ENCODE data around the gene PCNX1. TPM values are rescaled to one million over a fixed set of nuclear protein-coding genes. Genes with fewer than 3 reads are reported as not detected.

Gene PCNX1
- total RNA-seq, 1 experiment from 2014 or later, result 48.0 TPM

- Mint-ChIP-seq H3K4me1 (peaks cover 13 to 18% of the 10 kb centered on the region in 2 experiments), H3K4me3 (no peak overlapping the region), H3K36me3 (ENCODE audit: insufficient read depth in 1 of 3, low read depth in 3 of 3) (no peaks in the 10 kb centered on the region; a peak in 1 of 7 replicates), H3K9me3 (peaks cover 5 to 6% of the 10 kb centered on the region in 2 experiments; a peak in 3 of 5 replicates), H3K27ac (no peak overlapping the region), H3K27me3 (ENCODE audit: low read depth) (no peaks in the 10 kb centered on the region; the same call in 1 of the 2 replicates)
- no peak overlapping the region for H2BK12ac ChIP-seq (ENCODE audit: insufficient read length, low read depth, low read length)
- no peak overlapping the region for H2AFZ ChIP-seq (ENCODE audit: low read length)
- no peak overlapping the region for H2BK120ac ChIP-seq (ENCODE audit: low read depth, low read length, poor library complexity, severe bottlenecking)
- TF ChIP-seq, protein P1, sequence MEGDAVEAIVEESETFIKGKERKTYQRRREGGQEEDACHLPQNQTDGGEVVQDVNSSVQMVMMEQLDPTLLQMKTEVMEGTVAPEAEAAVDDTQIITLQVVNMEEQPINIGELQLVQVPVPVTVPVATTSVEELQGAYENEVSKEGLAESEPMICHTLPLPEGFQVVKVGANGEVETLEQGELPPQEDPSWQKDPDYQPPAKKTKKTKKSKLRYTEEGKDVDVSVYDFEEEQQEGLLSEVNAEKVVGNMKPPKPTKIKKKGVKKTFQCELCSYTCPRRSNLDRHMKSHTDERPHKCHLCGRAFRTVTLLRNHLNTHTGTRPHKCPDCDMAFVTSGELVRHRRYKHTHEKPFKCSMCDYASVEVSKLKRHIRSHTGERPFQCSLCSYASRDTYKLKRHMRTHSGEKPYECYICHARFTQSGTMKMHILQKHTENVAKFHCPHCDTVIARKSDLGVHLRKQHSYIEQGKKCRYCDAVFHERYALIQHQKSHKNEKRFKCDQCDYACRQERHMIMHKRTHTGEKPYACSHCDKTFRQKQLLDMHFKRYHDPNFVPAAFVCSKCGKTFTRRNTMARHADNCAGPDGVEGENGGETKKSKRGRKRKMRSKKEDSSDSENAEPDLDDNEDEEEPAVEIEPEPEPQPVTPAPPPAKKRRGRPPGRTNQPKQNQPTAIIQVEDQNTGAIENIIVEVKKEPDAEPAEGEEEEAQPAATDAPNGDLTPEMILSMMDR (conservative IDR thresholded peaks at IDR 0.05), result no peak
- H3K79me1 ChIP-seq (ENCODE audit: insufficient read depth, low read depth, low read length, poor library complexity, severe bottlenecking), result no peaks in the 10 kb centered on the region
- H2BK15ac ChIP-seq (ENCODE audit: low read depth, low read length), result no peak overlapping the region
- no peak overlapping the region for H3K18ac ChIP-seq (ENCODE audit: insufficient read length, low read depth, low read length)
- peaks cover 4% of the 10 kb centered on the region; the same call in 1 of the 2 replicates for H3K4me1 ChIP-seq (ENCODE audit: insufficient read depth, low read length)
- H4K8ac ChIP-seq (replicated peaks; ENCODE audit: insufficient read length, low read depth, low read length), result no peak overlapping the region
- H2AK5ac ChIP-seq (ENCODE audit: insufficient read length, low read length), result no peak overlapping the region
- no peak overlapping the region for H3K23ac ChIP-seq (ENCODE audit: insufficient read length, low read depth, low read length)
- H3K9me3 ChIP-seq (ENCODE audit: control insufficient read depth, low read depth, low read length), result no peaks in the 10 kb centered on the region
- no peak for DNase-seq
- no peak overlapping the region for H4K91ac ChIP-seq (ENCODE audit: insufficient read length, low read depth, low read length)
- no peak overlapping the region for H3K4me2 ChIP-seq (ENCODE audit: insufficient read depth, insufficient read length, low read length)
- no peaks in the 10 kb centered on the region for H3K27me3 ChIP-seq (ENCODE audit: insufficient read depth, low read length)
- no peak overlapping the region for H3K27ac ChIP-seq (ENCODE audit: insufficient read length, low read depth, low read length)
- no peaks in the 10 kb centered on the region for H3K79me2 ChIP-seq (ENCODE audit: insufficient read depth, low read length)
- no peak overlapping the region for H3T11ph ChIP-seq (ENCODE audit: low read length)
- no peak overlapping the region for H3K56ac ChIP-seq (ENCODE audit: insufficient read length, low read depth, low read length)
- no peak overlapping the region for H2BK5ac ChIP-seq (ENCODE audit: insufficient read length, low read length)
- no peaks in the 10 kb centered on the region for H4K20me1 ChIP-seq (ENCODE audit: control insufficient read depth, insufficient read depth, insufficient read length)
- no peaks in the 10 kb centered on the region for H3K23me2 ChIP-seq (ENCODE audit: insufficient read length, low read depth, low read length, poor library complexity, severe bottlenecking)
- H3K9ac ChIP-seq (ENCODE audit: extremely low read depth, insufficient read length, low read length), result no peak overlapping the region
- H4K5ac ChIP-seq (ENCODE audit: insufficient read length, low read depth, low read length), result no peak overlapping the region
- H3K4ac ChIP-seq (ENCODE audit: low read depth, low read length), result no peak overlapping the region
- no peak overlapping the region for H2BK20ac ChIP-seq (ENCODE audit: low read depth, low read length, poor library complexity, severe bottlenecking)
- no CpG with 5 or more reads among the region's 3 CpGs for WGBS (ENCODE audit: extremely low coverage, insufficient read length, low lambda C conversion rate)
- no peak overlapping the region for H3K14ac ChIP-seq (ENCODE audit: insufficient read depth, low read length)
Observed at GRCh38 chr14:71142375-71143038, 235.2 kb downstream of the PCNX1 start.

Measured in H9 (cell line).